Stimulated activated CD4-positive, alpha-beta T cell treated with anti-CD3 and anti-CD28 coated beads, TNF-alpha, amount 100 ng/mL, for 1 hour (primary cell): Measurements from ENCODE around the gene SPTB.

ENCODE experiments used
- DNase-seq, 3 donors: peaks; one replicate each; pipeline ENCODE4 v3.0.0-alpha.2; 2020; ENCODE audit warnings: low read depth in 3 of 3, low spot score in 1 of 3

Gene SPTB

DNA sequence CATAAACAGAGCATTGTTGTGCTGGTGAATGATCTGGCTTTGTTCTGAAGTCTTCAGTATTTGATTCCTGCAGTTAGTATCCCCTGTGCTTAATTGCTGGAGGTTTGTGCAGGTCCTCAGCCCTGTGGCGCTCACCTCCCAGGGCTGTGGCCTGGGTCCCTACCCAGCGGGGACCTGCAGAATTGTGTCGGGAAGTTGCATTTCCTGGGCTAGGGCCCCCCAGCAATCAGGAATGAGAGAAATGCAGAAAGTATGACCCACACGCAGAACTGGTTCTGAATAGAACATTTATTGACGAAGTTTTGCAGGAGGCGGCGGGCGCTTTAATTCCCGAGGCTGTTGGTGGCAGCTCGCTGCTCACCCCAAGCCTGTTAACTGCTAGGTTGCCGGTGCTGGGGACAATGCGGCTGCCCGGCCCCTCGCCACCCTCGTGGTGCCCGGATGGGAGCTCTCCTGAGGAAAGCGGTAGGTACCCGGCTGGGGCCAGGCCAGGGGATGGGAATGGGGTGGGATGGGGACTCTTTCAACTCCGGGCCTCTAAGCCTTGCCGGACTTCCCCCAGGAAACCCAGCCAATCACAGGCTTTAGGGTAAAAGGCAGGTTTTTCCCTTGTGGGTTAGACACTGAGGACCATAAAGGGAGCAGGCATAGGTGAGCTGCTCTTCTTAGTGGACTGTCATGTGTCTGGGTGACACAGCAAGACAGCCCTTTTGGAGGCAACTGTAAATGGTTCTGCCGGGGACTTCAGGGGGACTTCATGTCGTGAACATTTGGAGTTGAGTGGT is 163.9 kb downstream of the SPTB start:
- DNase-seq: no peak

DNA sequence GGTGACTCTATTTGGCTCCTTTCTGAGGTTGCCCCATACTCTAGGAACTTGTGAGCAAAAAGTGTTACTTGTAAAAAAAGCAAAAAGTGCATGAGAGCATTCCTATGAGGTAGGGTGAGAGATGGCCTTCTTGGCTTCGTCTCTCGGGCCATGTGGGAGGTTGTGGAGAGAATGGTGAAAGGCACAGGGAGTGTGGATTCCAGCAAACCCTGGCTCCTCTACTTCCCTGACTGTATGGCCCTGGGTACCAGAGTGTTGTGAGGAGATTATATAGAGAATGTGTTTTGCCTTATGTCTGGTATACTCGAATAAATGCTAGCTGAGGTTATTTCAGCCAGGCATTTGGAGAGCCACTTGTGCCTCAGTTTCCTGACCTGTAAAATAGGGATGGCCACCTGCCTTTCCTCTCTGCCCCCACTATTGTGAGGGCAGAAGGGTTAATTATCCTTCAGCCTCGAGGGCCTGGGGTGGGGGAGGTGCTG is 164.5 kb downstream of the SPTB start:
- no peak for DNase-seq

- no peak for DNase-seq
Observed at GRCh38 chr14:64714432-64715025, 165.2 kb downstream of the SPTB start.

- no peak for DNase-seq
Observed at GRCh38 chr14:64713677-64714076, 166.0 kb downstream of the SPTB start.

- no peak for DNase-seq
Observed at GRCh38 chr14:64711039-64711438, 168.7 kb downstream of the SPTB start.

GRCh38 chr14:64709126-64709525 is 170.6 kb downstream of the SPTB start:
- DNase-seq: no peak

DNA sequence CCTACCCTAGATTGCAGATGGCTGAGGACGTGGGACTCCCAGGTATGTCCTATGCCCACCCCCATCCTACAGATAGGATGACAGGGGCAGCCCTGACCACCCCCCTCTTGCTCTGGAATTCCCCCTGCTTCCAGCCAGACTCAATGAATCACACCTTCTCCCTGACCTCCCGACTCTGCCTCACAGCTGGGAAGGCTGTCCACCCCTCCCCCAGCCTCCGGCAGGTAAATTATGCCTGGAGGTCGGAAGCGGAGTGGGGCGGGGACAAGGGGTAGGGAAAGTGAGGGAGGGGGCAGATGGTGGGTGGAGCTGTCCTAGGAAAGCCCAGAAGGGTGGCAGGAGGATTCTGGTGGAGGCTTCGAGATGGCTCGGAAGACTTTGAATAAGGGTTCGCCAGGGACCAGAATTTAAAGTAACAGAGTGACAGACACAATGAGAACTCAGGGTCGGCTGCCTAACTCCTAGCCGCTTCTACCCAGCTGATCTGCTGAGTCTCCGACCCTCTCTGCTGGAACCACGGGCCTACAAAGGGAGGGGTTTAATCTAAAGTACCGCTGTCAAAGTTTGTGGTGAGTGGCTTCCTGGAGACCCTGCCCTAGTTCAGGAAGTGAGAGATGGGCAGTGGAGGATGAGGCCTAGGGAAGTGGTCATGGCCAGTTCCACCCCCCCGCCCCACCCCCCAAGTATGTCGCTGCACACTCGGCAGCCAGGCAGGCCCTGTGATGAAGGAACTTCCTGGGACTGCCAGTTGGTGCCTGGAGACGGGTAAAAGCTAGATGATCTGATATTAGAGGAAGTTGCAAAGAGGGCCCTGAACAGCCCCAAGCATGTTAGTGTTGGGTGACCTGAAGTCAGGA is 171.3 kb downstream of the SPTB start:
- no peak for DNase-seq

- no peak for DNase-seq
Observed at GRCh38 chr14:64707661-64708060, 172.0 kb downstream of the SPTB start.

GRCh38 chr14:64706593-64707193 is 173.0 kb downstream of the SPTB start:
- no peak for DNase-seq

DNA sequence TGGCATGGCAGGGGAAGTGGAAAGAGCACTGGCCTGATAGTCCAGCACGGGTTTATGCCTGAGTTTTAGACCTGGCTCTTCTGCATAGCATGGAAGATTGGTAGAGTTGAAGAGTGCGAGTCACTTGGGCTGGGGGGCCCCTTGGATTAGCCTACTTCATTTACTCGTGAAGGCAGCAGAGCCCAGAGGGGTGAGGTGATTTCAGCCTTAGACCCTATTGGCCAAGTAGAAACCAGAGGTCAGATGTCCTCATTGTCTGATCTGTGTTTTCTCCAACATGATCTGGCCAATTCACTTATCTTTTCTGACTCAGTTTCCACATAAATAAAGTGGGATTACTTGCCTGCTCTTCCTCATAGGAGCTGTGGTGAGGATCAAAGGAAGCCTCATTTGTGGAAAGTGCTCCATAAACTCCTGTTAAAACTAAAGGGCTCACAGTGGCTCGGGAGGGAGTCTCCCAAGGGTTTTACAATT is 173.6 kb downstream of the SPTB start:
- DNase-seq: no peak

DNA sequence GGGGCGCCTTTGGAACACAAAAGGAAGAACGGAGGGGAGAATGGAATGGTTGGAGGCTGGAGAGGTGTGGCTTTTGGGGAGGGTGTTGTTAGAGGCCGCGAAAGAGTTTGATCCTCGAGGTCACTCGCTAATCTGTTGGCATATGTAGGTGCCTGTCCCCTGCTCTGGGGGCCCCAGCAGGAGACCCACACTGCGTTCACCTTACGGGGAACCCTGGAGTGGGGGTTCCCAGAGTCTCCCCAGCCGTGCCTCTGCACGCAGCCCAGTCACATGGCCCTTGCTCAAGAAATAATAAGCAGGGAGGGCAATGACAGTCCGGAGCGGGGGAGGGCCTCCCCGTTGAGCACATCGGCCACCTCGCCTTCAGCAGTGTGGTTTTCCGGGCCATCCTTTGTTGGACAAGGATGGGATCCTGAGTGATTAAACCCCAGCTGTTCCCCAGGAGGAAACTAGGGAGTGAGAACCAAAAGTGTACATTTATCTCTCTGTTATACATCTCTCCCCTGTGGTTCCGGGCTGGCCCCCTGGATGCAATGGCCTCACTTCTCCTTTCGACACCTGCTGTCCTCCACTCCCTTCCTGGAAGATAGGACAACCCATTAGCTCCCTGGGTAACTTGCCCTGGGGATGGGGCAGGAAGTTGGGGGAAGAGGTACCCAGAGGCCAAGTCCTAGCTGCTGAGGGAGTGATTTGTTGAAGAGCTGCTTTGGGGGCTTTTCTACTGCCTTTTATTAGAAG is 174.2 kb downstream of the SPTB start:
- DNase-seq: no peak

DNA sequence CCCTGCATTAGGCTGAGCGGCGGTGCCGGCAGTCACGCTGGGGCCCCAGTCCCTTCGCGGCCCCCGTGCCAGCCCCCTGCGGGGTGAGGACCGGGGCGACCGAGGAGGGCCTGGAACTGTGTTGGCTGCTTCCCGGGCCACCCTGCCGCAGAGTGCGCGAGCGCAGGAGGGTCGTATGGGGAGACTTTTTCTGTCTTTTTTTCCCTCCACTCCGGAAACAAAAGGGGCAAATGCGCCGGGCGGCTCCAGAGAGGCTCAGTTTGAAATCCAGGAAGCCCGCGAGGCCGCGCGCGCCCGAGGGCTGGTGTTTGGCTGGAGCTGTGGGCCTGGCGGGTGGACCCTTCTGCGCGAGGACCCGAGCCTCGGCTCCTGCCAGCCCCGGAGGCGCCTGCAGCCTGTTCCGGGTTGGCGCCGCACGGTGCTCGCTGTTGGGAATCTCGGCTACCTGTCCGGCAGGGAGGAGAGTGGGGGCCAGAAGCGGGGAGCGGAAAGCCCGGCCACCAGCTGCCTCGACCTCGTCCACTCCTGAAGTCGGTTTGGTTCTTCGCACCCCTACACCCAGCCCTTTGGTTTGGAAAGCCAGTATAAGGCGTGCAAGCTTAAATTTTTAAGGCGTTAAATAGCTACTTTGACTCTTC is 174.8 kb downstream of the SPTB start:
- no peak for DNase-seq

DNA sequence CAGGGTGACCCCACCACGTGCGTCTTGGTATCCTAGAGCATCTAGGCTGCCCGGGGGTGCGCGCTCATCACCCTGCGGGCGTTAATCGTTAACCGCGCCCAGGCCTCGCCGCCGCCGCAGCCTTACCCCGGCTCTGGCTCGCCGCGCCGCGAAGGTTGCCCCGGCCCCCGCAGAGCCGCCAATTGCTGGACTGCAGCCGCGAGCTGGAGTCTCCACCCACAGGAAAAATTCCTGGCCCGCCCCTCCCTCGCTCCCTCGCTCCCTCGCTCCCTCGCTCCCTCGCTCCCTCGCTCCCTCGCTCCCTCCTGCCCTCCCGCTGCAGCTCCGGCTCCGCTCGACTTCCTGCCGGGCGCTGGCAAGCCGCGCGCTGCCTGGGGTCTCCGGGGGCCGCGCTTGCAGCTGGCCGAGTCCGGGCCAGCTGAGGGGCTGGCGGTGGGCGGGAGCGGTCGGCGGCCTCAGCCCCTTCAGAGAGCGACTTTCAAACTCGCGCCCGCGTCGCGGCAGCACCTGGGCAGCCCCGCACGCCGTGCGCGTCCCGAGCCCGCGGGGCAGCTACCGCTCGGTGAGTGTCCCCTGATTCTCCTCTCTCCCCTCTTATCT is 175.5 kb downstream of the SPTB start, which contains the start of gene PLEKHG3:
TSS of gene PLEKHG3 (plus strand) at position 282 of the 600 bp plus-strand sequence. CDS start 23,208 bp downstream, outside the sequence.
- DNase-seq: no peak

GRCh38 chr14:64703395-64704142 is 176.1 kb downstream of the SPTB start:
- DNase-seq: no peak

- no peak for DNase-seq
Observed at GRCh38 chr14:64702493-64703394, 177.0 kb downstream of the SPTB start.

DNA sequence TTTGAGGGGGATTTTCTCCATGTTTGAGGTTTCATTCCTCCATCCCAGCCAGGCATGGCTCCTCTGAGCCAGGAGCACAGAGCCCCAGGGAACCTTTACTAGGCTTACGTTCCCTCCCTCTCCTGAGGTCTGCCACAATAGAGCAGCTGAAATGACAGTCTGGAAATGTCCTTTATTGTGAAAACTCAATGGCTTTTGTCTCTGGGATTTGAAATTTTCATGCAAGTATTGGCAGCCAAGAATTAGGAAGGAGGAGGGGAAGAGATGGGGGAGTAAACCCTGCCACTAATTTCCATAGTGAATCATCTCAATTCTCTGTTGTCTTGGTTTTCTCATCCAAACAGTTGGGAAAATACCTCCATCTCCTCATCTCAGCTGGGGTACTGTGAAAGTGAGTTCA is 178.0 kb downstream of the SPTB start:
- no peak for DNase-seq

- no peak for DNase-seq
Observed at GRCh38 chr14:64700894-64701293, 178.8 kb downstream of the SPTB start.

DNA sequence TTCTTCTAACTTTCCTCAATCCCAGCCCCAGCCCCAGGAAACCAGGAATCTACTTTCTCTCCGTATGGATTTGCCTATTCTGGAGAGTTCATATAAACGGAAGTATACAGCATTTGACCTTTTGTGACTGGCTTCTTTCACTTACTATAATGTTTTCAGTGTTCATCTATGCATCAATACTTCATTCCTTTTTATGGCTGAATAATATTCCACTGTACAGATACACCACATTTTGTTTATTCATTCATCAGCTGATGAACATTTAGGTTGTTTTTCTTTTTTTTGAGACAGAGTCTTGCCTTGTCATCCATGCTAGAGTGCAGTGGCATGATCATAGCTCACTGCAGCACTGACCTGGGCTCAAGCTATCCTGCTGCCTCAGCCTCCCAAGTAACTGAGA is 179.4 kb downstream of the SPTB start:
- no peak for DNase-seq
